Fibroblast of pulmonary artery (primary cell): Measurements from ENCODE around the gene IL25.

ENCODE experiments used
- DNase-seq: peaks from one replicate; pipeline ENCODE4 v3.0.0-alpha.2; 2010; ENCODE audit warnings: low read depth
- H3K4me3 ChIP-seq: replicated peaks from 2 replicates; pipeline ENCODE4 v1.5.1; 2011; ENCODE audit warnings: low read depth, mild to moderate bottlenecking, control low read depth, low read length, moderate library complexity
- CTCF ChIP-seq: IDR thresholded peaks from 2 replicates; pipeline ENCODE4 v1.5.1; 2011; ENCODE audit warnings: mild to moderate bottlenecking, control low read depth, low read length, inconsistent platforms; ENCODE audit errors: missing control alignments

IL25 gene

GRCh38 chr14:23355871-23356435 is 16.7 kb upstream of the IL25 start:
- no peak for DNase-seq
- no peak overlapping the region for H3K4me3 ChIP-seq
- TF ChIP-seq CTCF = no peak

GRCh38 chr14:23356662-23357061 is 15.9 kb upstream of the IL25 start:
- no peak overlapping the region for H3K4me3 ChIP-seq
- no peak for TF ChIP-seq CTCF
- no peak for DNase-seq

GRCh38 chr14:23357261-23357660 is 15.3 kb upstream of the IL25 start:
- TF ChIP-seq CTCF = no peak
- no peak overlapping the region for H3K4me3 ChIP-seq
- DNase-seq = no peak

- no peak for DNase-seq
- TF ChIP-seq CTCF = no peak
- no peak overlapping the region for H3K4me3 ChIP-seq
Measured at GRCh38 chr14:23358042-23358441, 14.6 kb upstream of the IL25 start.

GRCh38 chr14:23358553-23359166 is 13.9 kb upstream of the IL25 start:
- DNase-seq = no peak
- H3K4me3 ChIP-seq = no peak overlapping the region
- no peak for TF ChIP-seq CTCF

GRCh38 chr14:23359167-23359626 is 13.4 kb upstream of the IL25 start:
- H3K4me3 ChIP-seq = no peak overlapping the region
- no peak for TF ChIP-seq CTCF
- DNase-seq = no peak

GRCh38 chr14:23359722-23360447 is 12.7 kb upstream of the IL25 start:
- H3K4me3 ChIP-seq = no peak overlapping the region
- DNase-seq = no peak
- no peak for TF ChIP-seq CTCF
